Effector CD8-positive, alpha-beta T cell (primary cell): ENCODE measurements around the gene MFSD12.
A peak's percentile ranks its signal among the peaks of the same experiment; 100 is the strongest.
"Not testable (repeated sequence)": the region's sequence is repeated elsewhere in the genome, so short reads cannot be mapped to it uniquely, and the experiment has no call there.

Experiments used
- DNase-seq: peaks from one replicate; lab custom pipeline; 2025; lab: John Stamatoyannopoulos, UW

Gene MFSD12

DNA sequence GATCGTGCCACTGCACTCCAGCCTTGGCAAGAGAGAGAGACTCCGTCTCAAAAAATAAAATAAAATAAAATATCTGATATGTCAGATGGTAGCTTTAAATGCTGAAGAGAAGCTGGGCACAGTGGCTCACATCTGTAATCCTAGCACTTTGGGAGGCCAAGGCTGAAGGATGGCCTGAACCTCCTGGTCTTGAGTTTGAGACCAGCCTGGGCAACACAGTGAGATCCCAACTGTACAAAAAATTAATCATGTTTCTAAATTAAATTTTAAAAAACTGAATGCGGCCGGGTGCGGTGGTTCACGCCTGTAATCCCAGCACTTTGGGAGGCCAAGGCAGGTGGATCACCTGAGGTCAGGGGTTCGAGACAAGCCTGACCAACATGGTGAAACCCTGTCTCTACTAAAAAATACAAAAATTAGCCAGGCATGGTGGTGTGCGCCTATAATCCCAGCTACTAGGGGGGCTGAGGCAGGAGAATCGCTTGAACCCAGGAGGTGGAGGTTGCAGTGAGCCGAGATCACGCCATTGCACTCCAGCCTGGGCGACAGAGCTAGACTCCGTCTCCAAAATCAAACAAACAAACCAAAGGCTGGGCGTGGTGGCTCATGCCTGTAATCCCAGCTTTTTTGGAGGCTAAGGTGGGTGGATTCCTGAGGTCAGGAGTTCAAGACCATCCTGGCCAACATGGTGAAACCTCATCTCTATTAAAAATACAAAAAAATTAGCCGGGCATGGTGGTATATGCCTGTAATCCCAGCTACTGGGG is 26.8 kb upstream of the MFSD12 start:
- DNase-seq: not testable (repeated sequence)

DNA sequence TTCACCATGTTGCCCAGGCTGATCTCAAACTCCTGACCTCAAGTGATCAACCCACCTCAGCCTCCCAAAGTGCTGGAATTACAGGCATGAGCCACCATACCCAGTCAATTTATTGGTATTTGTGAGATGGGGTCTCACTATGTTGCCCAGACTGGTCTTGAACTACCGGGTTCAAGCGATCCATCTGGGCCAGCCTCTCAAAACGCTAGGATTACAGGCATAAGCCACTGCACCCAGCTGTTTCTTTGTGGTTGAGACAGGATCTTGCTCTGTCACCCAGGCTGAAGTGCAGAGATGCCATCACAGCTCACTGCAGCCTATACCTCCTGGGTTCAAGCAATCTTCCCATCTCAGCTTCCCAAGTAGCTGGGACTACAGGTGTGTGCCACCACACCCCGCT is 24.4 kb upstream of the MFSD12 start:
- DNase-seq: not testable (repeated sequence)

DNA sequence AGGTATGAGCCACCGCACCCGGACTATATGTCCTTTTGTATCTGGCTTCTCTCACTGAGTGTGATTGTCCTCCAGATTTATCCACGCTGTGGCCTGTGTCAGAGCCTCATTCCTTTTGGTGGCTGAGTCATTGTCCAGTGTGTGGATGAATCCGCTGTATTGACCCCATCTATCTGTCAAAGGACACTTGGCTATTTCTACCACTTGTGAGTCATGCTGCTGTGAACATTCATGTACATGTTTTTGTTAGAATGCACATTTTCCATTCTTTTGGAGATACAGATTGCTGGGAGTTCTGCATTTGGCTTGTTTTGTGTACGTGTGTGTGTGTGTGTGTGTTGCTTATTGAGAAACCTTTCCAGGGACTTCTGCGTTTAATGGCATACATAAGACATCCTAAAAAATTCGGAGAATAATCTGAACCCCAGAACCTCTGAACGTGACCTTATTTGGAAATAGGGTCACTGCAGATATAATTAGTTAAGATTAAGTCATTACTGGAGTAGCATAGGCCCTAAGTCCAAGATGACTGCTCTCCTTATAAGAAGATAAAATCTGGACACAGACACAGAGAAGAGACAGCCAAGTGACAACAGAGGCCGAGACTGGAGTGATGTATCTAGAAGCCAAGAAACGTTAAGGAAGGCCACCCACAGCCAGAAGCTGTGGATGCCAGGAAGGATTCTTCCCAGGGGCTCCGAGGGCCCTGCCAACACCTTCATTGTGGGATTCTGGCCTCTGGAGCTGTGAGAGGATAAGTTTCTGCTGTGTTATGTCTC is 23.0 kb upstream of the MFSD12 start:
- DNase-seq: no peak

DNA sequence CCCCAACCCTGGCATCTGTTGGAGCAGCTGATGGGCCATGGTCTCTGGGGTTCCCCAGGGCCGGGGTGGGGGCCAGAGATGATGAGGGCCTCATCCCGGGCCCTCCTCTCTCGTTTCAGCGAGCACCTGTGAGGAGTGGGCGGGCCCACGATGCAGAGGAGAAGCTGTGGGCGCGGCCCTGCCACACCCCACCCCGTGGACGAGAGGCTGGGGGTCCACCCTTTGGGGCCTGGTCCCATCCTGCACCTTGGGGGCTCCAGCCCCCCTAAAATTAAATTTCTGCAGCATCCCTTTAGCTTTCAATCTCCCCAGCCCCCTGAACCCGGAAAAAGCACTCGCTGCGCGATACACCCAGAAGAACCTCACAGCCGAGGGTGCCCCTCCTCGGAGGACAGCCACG is 21.0 kb upstream of the MFSD12 start:
- no peak for DNase-seq

DNA sequence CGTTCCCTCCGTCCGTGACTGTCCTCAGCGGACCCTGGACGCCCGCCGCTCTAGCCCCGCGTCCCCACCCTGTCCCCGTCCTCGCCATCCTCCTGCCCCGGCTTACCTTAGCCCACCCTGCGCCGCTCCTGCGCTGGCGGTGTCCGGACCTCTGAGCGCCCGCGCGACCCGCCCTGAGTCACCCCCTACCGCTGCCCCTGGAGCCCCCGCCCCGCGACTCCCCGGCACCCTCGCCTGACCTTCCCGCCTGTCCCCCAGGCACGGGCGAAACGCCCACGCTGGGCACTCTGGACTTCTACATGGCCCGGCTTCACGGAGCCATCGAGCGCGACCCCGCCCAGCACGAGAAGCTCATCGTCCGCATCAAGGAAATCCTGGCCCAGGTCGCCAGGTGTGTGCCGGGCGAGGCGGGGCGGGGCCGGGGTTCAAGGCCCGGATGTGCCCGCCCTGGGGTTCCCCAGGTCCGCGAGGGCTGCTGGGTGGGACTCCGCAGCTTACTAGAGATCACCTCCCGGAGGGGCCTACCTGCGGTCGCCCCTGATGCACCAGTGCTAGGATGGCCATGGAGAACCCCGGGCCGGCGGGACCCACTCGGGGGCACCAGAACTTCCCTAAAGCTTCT is 20.4 kb upstream of the MFSD12 start:
- no peak for DNase-seq

DNA sequence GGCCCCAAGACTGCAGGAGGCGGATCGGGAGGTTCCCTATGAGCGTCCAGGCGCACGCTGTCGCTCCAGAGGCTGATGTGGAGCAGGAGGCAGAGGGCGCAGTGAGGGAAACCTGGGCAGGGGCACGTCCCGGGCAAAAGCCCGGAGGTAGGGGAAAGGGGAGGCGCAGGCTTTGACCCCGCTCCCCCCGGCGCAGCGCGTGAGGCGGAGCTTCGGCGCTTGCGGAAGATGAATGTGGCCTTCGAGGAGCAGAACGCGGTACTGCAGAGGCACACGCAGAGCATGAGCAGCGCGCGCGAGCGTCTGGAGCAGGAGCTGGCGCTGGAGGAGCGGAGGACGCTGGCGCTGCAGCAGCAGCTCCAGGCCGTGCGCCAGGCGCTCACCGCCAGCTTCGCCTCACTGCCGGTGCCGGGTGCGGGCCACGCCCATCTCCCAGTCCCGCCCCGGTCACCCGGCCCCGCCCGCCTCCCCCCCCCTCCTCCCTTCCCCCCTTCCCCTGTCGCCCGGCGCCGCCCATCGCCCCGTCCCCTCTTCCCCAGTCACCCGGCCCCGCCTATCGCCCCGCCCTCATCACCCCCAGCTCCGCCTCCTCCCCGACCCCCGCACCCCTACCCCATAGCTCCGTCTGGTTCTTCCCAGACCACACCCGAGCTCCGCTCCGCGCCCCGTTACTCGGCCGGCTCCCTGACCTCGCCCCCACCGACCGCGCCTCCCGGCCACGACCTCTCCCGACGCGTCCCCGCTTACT is 19.5 kb upstream of the MFSD12 start:
- DNase-seq: no peak

DNA sequence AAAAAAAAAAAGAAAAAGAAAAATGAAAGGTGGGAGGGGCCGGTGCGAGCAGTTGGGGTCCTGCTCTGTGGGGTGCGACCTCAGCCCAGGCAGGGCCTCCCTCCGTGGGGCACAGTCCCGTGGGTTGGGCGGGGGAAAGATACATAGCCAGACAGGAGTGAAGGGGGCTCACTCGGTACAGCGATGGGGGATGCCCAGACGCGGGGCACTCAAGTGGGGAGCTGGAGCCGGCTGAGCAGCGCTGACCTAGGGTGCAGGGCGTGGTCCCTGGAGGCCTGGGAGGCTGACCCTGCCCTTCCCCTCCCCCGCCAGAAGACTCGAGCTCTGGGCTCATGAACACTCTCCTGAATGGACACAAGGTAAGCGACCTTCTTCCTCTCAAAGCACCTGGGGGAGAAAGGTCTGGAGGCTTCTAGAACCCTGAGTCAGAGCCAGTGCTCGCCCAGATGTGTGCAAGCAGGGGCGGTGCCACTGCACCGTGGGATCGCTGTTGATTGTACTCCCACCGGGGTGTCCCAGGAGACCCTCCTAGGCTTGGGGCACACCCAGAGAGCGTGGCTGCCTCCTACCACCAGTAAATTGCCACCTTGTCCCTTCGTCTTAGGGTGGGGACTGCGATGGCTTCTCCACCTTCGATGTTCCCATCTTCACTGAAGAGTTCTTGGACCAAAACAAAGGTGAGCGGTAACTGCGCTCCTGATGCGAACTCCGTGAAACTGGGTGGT is 18.7 kb upstream of the MFSD12 start:
- no peak for DNase-seq

DNA sequence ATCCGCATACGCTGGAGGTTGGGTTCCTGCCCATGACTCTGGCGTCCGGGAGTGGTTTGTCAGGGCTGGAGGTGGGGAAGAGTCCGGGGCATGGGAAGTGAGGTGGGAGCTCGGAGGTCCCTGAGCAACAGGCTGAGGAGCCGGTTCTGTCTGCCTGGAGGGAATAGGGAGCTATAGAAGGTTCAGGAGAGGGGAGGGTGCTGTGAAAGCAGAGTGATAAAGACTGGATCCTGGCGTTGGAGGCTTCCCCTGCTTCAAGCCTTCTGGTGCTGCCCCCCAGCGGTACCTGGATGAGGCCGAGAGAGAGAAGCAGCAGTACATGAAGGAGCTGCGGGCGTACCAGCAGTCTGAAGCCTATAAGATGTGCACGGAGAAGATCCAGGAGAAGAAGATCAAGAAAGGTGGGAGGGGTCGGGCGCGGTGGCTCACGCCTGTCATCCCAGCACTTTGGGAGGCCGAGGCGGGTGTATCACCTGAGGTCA is 17.9 kb upstream of the MFSD12 start:
- no peak for DNase-seq

DNA sequence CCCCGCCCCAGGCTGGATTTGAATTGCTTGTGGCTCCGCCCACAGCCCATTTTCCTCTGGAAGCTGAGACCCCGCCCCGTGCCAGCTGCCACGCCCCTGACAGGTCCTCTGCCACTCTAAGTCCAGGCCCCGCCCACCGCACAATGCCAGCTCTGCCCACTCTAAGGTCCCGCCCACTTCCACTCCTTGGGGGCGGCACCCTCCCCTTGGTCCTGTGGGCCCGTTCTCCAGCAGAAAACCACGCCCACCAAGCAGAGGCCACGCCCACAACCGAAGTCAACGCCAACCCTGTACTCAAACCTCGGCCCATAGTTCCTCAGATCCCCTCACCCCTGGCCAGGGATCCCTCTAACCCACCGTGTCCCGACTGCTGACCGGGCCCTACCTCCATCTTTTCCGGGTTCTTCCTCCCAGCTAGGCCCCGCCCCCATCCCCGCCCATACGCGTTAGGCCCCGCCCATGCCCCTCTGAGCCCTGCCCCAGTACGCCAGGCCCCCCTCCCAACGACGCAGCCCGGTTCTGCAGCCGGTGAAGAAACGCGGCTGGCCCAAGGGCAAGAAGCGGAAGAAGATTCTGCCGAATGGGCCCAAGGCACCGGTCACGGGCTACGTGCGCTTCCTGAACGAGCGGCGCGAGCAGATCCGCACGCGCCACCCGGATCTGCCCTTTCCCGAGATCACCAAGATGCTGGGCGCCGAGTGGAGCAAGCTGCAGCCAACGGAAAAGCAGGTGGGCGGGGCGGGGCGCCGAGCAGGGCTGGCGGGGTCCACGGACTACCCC is 16.7 kb upstream of the MFSD12 start:
- DNase-seq: peak; percentile 71

DNA sequence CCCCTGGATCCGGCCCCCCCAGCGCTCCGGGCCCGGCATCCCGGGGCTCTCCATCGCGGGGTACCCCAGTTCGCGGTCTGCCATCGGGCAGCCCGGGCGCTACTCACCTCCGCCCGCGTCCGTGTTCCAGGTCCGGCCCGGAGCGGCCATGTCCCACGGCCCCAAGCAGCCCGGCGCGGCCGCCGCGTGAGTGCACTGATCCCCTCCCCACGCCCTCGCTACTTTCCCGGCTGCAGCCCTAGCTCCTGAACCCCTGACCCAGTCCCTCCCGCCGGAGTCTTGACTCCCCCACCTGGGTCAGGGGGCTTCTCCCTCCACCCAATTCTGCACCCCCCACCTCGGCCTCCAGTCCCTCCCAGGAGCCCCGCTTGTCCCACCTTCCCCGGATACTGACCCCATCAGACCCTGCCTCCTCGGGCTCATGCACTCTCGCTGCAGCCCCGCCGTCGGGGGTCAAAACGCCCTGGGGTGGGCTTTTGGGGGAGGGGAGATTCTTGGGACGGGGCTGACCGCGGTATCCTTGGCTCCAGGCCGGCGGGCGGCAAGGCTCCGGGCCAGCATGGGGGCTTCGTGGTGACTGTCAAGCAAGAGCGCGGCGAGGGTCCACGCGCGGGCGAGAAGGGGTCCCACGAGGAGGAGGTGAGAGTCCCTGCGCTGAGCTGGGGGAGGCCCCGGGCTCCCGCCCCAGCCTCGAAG is 15.9 kb upstream of the MFSD12 start:
- no peak for DNase-seq

DNA sequence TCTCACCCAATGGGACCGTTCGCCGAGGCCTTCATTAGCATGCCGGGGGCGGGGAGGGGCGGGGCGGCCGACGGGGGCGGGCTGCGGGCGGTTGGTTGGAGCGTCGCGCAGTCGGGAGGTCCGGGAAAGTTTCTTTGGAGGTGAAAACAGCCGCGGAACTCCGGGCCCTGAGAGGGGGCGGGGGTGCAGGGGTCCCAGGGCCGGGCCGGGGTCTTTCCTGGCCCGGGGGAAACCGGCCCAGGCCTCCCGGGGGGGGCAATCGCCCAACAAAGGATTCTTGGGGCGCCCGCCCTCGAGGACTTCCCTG is 15.4 kb upstream of the MFSD12 start, which contains the start of gene HMG20B:
HMG20B (plus strand) TSS at position 90 of the 307 bp plus-strand sequence. CDS start 366 bp downstream, outside the sequence.
- DNase-seq: no peak

DNA sequence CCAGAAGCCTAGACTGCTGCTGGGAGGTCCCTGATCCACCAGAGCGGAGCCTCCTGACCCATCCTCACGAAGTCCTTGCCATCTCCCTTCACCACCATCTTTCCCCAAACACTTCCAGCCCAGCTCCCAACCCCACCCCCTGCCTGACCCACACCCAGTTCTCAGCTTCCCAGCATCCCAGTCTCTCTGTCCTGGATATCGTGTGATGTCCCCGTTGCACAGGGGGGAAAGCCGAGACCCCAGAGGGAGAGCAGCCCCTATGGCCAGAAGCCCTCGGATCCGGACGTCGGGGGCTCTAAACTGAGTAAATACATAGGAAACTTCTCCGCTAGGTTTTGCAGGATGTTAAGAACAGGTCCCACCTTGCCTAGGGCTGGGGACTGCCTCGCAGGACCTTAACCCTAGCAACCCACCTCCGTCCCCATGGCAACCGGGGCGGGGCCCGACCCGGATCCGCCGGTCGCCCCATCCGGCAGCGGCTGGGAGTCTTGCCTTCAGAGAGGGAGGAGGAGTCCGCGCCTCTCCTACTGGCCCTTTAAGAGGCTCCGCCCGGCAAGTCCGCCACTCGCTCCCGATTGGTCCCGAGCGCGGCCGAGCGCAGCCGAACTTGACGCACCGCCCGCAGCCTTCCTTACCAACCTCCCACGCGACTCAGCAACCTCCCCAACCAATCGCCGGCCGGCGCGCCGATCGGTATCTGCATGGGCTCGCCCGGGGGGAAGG is 14.9 kb upstream of the MFSD12 start:
- DNase-seq: peak; percentile 99

DNA sequence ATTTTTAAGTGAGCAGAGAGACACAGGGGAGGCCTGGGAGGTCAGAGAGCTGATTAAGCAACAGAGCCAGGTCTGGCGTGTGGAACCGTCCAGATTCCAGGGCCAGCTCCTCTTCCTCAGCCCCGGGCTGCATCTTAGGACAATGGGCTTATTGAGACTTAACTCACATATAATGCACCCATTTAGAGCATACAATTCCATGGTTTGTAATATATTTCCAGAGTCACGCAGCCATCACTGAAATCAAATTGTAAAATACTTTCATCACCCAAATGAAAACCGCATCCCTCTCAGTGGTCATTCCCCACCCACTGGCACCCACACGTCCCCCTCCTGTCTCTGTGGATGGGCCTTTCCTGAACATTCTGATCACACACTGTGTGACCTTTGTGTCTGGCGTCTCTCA is 13.2 kb upstream of the MFSD12 start:
- DNase-seq: no peak

DNA sequence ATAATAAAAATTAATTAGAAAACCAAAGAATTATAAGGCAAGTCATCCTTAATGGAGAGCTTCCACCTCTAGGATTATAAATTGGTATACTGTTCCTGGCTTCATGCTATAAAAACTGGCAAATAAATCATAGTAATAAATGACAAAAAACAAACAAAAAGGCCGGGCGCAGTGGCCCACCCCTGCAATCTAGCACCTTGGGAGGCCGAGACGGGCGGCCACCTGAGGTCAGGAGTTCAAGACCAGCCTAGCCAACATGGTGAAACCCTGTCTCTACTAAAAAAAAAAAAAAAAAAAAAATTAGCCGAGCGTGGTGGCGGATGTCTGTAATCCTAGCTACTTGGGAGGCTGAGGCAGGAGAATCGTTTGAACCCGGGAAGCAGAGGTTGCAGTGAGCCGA is 12.7 kb upstream of the MFSD12 start:
- DNase-seq: not testable (repeated sequence)

DNA sequence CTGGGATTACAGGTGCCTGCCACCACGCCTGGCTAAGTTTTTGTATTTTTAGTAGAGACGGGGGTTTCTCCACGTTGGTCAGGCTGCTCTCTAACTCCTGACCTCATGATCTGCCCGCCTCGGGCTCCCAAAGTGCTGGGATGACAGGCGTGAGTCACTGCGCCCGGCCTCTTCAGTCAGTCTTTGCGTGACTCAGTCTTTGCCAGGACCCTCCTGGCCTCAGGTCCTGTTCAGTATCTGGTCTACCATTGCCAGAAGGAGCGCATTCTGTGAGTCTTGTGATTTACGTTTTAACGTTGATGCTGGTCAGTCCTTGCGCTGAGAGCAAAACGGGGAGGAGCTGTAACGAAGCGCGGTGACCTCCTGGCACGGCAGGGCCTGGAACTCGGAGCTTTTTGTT is 7.8 kb upstream of the MFSD12 start:
- no peak for DNase-seq

DNA sequence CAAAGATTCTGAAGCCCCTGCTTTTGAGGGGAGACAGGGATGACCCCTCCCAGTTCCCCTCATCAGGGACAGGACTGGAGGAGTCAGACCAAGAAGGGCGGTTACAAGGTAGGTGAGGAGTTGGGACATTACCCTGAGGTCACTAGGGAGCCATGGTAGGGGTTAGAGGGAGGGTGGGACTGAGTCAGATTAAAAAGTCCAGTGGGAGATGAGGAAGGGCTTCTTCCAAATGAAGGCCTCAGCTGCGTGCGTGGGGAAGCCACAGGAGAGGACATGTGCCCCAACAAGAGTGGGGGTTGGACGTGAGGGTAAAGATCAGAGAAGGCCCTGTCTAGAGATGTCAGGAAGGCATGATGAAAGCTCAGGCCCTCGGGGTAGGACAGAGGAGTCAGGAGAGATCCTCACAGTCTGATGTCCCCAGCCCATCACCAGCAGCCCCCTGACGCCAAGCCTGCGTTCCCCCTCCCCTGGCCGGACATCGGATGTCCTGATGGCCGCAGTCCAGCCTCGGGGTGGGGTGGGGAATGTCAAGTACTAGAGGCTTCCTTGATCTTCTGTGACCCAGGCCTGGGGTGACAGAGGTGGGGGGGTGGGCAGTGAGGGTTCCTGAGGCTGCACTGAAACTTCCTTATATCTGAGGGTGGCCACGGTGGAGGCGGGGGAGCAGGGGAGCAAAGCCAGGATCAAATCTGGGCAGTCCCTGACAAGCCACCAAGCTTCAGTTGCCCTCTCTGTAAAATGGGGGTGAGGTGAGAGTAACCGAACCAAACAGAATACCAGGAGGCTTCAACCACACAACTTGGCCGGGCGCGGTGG is 6.5 kb upstream of the MFSD12 start:
- DNase-seq: no peak

DNA sequence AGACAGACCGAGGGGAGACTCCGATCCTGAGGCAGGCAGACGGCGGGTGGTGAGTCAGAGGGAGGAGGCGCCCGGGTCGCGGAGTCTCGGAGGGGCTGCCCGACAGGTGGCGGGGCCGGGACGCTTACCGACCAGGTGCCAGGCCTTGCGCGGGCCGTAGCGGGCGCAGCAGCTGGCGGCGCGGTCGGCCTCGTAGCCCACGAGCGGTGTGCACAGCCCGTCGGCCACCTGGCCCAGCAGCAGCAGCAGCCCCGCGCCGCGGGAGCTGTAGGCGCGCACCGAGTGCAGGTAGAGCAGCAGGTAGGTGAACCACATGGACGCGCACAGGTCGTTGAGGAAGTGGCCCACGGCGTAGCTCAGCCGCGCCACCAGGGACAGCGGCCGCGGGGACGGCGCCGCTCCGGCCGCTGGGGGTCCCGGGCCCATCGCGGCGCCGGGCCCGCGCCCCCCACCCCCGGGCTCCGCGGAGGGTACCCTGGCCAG is 367 bp downstream of the MFSD12 start:
- DNase-seq: peak; percentile 45

DNA sequence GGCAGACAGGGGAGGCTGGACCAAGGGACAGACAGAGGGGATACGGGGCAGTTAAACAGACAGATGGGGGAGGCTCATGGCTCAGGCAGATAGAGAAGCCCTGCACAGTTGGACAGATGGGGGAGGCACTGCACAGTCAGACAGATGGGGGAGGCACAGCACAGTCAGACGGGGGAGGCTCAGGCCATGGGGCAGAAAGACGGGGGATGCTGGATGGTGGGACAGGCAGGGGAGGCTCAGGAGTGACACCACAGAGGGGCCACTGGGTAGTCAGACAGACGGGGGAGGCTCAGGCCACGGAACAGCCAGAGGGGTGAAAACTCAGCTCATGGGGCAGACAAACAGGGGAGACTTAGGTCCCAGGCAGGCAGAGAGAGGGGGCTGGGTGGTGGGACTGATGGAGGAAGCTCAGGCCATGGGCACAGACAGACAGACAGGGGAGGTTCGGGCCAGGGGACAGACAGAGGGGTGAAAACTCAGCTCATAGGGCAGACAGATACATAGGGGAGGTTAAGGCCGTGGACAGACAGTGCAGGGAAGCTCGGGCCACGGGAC is 886 bp downstream of the MFSD12 start:
- DNase-seq: no peak
